Suppressor macrophage (primary cell): ENCODE results near the gene POLR2E.
"Not testable (repeated sequence)": the region's sequence is repeated elsewhere in the genome, so short reads cannot be mapped to it uniquely, and the experiment has no call there.

Experiments
- DNase-seq, 4 experiments: peaks; one replicate each; pipeline ENCODE4 v3.0.0-alpha.2; 2020 to 2022

POLR2E gene

DNA sequence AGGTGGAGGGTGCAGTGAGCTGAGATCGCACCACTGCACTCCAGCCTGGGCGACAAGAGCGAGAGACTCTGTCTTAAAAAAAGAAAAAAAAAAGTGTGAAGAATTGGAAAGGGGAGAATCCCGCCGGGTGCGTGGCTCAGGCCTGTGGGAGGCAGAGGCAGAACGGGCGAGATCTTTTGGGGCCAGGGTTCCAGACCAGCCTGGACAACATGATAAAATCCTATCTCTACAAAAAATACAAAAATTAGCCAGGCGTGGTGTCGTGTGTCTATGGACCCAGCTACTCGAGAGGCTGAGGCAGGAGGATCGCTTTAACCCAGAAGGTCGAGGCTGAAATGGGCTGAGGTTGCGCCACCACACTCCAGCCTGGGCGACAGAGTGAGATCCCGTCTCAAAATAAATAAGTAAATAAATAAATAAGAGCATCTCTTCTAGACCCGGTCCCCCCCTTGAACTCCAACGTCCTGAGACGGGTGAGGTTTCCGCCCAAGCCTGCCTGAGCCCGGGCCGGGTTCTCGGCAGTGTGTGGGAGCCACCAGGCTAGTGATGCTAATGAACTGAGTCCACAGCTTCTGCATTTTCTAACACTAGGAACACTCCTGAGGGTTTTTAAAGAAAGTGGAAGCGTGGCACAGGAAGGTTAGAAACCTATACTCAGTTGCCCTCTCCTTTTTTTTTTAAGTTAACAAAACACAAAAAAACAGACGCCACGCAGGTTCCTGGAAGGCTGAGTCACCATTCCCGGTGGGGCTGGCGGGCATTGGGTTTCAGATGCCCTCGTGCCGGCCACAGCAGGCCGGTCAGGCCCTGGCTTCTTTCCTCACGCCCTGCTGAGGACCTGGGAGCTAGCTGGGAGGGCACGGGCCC, 30.7 kb upstream of the POLR2E start:
- peak in 1 of 4 experiments; percentile 39 for DNase-seq

DNA sequence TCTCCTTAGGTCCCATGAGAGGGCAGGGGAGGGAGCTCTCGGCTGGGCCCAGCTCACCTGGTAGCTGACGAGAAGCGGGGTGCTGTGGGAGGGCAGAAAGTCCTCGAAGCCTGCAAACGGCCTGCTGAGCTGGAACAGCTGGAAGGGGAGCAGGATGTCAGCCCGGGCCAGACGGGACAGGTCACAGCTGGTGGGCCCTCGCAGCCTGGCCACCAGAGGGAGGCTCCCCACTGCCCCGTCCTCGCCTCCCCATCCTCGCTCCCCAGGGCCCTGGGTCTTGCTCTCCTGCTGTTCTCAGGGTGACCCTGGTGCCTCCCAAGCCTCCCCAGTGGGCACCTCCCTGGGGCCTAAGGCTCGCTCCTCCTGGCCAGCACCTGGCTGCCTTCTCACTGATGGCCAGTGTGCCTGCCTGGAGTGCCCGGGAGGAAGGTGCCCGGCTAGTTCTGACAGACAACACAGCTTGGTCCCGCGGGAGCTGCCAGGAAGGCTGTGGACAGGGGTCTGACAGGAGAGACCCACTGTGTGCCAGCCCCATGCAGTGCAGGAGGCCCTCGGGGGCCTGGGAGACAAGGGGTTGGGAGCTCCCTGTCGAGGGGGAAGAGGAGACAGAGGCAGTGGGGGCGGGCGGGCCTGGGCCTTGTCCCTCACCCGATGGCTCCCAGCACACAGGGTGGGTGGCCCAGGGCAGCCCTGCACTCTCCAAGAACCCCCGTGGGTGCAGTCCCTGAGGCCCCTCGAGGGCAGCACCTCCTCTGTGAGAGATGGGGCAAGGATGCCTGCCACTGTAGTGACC, 28.9 kb upstream of the POLR2E start:
- DNase-seq = no peak

DNA sequence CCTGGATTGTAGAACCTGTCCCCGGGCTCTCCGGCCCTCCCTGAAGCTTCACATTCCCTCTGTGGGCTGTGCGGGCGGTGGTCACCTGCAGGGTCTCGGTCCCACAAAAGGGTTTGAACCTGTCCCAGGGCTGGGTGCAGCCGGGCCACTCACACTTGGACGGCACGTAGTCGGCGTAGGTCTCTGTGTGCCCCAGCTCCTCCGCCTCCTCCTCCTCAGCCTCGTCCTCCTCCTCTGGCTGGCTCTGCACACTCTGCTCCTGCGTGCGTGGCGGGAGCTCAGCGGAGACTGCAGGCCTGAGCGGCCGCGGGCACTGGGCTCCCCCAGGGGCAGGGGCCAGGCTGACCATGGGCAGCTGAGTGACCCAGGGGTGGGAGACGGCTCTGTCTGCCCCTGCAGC, 28.2 kb upstream of the POLR2E start:
- no peak for DNase-seq

DNA sequence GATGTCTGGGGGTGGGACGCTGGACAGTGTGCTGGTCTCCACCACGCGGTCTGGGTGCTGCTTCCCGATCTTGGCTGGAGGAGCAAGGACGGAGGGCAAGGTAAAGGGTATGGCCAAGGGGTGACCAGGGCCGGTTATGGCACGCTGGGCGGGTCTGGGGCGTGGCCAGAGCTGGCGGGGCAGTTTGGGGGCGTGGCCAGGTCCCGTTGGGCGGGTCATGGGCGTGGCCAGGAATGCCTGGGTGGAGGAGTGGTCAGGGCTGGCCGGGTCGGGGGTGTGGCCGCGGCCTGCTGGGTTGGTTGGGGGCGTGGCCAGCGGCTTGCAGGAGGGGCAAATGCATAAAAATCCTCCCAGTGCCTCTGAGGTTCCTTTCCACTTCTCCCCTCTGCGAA, 27.8 kb upstream of the POLR2E start:
- peak; percentile 71 to 85 (median 71) for DNase-seq

DNA sequence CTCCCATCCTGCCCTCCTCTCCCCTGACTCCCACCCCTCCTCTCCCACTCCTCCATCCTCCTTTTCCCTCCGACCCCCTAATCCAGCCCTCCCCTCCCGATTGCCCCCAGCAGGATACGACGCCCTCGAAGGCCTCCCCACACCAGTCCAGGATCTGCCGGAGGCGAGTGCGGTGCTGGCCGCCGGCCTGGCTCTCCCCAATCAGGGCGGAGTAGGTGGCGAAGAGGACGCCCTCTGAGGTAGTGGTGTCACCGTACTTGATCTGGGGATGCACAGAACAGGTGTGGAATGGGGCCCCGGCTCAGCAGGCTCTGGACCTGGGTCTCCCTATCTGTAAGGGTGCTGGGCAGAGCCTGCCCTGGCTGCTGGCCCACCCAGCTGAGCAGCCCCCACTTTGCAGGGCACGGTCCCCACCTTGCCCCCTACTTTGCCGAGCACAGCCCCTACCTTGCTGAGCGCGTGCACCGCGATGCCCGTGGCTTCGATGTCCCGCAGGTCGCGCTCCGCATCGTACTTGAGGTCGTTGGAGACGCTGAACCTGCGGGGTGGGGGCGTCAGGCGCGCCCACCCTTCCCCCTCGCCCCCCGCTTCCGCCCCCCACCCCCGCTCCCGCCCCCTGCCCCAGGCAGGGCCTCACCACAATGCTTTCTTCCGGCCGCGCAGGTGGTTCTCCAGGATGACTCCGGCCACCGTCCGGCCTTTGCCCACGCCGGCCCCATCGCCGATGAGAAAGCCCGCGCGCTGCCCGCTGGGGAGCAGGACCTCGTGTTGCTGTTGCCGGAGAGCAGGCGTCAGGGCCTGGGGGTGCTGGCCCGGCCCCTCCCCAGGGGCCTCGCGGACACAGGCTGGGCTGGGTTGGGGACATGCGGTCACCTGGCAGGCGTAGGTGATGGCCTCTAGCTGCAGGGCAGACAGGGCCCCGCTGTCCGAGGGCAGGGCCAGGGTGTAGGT, 27.1 kb upstream of the POLR2E start:
- DNase-seq = no peak

DNA sequence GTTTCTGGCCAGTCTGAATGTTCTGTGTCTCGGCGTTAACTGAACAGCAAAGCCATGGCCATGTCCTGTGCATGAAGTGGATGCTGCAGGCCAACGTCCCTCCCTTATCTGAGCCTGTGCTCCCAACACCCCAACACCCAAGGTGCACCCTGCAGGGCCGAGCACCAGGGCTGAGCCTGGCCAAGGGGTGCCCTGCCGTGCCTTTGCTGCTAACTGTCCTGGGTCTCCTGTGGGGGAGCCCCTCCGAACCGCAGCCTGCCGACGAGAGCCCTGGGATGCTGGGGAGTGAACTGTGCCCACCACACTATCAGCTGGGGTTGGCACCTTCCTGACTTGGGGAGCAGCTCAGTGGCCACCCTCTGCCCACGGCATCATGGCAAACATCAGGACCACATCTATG, 26.2 kb upstream of the POLR2E start:
- DNase-seq = no peak

DNA sequence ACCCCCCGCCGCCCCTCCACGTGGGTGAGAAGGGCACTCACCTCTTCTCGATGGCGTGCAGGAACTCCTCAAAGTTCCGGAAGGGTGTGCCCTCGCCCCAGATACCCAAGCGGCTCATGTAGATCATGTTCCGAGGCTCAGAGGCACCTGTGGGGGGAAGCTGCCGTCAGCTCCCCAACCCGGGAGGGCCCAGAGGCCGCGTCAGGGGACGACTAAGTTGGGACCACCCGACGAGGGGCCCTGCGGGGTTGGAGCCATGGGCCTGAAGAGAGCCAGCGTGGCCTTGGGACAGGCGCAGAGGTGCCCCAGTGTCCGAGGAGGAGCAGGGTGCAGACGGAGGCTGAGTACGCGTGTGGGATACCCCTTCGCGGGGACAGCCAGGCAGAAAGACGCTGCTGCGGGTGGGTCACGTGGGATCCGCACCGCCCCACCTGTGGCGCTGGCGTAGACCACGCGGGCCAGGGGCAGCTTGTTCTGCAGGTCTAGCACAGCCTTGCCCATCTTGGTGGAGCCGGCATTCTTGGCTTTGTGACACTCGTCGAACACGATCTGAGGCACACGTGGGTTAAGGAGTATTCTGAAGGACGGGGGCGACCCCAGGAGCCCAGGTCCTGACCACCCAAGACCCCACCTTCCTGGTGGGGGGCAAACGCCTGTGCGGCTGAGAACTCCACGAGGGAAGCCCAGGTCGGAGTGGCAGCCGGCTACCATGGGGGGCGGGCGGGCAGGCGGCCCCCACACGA, 24.5 kb upstream of the POLR2E start:
- no peak for DNase-seq

DNA sequence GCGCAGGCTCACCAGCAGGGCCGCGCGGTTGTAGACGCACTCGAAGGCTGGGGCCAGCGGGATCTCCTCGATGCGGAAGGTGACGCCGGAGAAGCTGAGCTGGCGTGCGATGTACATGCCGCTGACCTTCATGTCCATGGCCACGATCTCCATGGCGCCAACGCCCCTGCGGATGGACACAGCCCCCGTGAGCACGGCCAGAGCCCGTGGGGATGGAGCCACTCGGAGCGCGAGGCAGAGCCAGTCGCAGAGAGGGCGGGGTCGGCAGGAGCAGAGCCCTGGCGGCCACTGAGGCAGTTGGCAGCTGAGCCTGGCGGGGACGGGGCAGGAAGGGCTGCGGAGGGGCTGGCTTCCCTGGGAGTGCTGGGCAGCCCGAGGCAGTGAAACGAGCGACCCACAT, 23.8 kb upstream of the POLR2E start:
- DNase-seq = no peak

DNA sequence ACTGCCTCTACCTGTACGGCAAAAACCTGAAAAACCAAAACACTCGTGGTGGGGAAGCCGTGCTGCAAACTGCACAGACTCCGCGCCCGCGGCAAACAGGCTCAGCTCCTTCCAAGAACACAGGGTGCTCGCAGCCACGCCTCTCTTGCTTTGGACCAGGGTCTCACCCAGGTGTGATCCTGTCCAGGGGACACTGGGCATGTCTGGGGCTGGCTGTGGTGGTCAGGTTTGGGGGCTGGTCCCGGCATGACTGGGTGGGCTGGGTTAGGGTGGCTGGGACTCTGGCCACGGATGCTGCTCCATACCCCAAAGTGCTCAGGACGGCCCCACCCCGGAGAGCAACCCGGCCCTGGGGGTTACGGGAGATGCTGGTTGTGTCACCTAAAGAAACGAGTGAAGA, 22.5 kb upstream of the POLR2E start:
- DNase-seq = no peak

DNA sequence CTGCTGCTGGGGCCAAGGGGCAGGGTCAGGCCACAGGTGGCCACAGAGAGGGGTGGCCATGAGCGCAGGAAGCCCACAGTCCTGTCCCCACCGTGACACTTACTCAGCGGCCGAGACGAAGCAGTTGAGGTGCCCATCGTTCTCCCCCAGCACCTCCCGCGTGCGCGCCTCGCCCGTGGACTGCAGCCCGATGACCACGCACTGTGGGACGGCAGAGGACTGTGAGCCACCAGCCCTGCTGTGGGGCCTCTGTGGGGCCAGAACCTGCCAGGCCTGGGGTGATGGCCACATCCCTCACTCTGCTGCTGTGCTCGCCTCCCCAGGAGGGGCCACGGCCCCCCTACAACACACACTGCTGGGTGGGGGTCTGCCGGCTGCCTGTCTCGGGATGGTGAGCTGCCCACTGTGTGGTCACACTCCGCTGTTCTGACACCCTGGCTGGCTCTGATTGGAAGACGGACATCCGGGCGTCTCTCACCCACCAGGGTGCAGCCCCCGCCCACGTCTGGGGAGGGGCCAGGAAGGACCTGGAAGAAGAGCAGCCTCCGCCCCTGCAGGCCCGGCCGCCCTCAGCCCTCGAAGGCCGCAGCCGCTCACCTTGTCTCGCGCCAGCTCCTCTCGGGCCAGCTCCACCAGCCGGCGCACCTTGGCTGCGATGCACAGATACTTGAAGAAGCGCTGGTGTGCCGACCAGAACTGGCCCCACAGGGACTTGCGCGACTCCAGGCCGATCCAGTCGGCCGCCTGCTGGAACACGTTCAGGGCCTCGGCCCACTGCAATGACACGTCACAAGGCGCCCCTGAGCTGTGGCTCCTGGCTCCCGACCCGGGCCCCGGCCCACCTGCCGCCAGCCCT, 21.8 kb upstream of the POLR2E start:
- DNase-seq = no peak

DNA sequence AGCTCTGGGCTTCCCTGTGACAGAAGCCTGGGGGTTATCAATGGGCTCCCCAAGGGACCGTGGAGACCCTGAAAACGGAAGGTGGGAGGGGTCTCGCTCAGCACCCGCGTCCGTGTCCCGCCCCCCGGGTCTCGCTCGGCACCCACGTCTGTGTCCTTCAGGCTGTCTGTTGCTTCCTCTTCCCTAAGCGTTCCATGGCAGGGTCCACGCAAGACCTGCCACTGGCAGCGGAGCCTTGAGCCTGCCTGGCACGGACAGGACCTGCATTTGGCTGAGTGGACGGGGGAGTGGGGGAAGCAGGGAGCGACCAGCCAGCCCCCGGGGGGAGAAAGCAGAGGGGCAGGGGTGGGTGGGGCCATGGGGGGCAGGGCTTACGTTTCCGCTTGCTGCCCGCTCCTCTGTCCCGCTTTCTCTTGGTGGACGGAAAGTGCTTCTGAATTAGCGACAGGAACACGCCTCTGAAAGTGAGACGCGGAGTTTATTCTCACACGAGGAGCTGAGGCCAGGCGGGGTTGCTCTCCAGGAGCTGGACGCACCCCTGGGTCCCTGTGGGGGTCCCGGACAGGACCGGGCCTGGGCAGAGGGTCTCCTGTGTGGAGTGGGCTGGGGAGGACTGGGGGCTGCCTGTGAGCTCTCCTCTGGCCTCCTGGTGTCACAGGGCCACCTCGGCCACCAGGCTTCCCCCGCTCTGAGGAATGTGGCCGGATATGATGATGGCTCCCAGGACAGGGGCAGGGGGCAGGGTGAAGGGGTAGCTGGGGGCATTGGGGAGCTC, 20.7 kb upstream of the POLR2E start:
- DNase-seq = no peak

DNA sequence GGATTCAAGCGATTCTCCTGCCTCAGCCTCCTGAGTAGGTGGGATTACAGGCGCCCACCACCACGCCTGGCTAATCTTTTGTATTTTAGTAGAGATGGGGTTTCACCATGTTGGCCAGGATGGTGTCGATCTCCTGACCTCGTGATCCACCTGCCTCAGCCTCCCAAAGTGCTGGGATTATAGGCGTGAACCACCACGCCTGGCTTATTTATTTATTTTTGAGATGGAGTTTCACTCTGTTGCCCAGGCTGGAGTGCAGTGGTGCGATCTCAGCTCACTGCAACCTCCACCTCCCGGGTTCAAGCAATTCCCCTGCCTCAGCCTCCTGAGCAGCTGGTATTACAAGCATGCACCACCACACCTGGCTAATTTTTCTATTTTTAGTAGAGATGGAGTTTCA, 19.6 kb upstream of the POLR2E start:
- not testable (repeated sequence) for DNase-seq

DNA sequence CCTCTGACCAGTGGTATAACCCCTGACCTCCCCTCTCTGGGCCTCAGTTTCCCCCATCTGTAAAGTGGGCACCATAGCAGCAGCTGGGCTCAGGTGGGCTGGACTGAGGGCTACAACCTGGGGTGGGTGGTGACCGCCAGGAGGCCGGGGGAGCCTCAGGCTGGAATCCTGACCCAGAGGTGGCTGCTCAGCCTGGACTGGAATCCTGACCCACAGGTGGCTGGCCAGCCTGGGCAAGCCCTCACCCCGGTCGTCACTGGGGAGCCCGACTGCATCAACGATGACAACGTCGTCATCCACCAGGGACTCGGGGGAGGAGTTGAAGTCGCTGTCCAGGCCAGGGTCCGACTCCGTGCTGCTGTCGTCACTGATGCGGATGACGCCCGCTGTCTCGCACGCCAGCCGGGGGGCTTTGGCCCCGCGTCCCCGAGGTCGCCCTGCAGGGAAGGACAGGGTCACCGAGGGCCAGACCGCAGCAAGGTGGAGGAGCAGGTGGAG, 18.9 kb upstream of the POLR2E start:
- no peak for DNase-seq

DNA sequence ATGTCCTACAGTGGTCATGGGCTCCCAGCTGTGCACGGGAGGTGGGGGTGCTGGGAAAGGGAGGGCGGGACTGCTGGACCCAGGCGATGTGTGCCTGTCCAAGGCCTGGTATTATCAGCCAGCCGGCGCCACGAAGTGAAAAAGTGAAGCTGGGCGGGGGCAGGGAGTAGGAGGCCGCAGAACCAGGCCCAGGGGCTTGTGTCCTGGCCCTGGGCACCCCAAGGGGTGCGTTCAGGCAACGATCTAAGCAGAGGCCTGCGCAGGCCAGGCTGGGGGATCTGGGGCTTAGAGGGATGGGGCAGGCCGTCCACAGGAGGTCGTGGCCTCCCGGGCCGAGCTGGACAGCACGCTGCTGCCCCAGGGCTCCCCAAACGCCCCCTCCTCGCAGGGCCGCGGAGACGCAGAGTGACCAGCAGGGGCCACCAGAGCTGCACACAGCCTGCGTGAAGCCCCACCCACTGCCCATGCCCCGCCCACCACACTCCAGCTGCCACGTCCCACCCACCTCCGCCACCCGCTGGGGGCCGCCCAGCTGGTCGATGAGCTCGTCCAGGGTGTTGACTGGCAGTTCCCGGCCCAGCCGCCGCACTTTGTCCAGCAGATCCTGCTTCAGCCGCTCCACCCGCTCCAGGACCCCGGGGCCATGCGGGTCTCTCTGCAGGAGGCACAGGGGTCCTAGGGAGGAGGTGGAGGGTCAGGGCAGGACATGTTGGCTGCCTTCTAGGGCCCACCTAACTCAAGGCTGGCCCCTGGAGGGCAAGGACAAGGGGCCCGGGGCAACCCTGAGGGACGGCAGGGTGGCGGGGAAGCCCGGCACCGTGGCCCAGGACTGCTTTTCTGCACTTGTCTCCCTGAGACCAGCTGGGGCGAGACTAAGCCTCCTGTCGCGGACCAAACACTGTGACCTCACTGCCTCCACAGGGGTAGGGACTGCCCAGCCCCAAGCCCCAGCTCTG, 18.1 kb upstream of the POLR2E start:
- DNase-seq = peak; percentile 94 to 97 (median 96)

DNA sequence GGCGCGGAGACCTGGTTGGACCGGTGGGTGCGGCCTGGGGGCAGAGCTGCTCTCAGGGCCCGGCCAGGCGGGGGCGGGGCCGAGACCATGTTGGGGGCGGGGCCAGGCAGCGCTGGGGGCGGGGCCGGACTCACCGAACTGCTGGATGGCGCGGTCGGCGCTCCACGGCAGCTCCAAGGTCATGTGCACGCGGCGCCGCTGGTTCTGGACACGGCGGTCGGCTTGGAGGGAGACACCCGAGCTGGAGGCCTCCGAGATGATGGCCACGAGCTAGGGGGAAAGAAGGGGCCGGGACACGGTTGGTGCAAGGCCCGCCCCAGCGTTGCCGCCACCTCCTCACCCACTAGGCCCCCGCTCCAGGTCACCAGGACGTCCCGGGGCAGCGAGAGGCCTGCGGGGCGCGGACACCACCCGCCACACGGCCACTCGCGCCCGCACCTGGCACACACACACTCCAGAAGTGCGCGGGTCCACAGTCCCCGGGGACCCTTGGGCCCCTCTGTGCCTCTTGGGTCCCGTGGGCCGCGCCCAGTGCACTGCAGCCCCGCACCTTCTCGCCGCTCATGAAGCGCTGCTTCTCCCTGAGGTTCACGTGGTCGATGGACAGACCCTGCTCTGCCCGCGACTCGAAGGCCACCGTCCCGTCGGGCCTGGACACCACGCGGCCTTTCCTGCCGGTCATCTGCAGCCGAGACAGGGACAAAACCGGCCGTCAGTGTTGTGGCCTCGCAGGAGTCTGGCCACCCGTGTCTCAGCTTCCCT, 17.3 kb upstream of the POLR2E start:
- DNase-seq = no peak

DNA sequence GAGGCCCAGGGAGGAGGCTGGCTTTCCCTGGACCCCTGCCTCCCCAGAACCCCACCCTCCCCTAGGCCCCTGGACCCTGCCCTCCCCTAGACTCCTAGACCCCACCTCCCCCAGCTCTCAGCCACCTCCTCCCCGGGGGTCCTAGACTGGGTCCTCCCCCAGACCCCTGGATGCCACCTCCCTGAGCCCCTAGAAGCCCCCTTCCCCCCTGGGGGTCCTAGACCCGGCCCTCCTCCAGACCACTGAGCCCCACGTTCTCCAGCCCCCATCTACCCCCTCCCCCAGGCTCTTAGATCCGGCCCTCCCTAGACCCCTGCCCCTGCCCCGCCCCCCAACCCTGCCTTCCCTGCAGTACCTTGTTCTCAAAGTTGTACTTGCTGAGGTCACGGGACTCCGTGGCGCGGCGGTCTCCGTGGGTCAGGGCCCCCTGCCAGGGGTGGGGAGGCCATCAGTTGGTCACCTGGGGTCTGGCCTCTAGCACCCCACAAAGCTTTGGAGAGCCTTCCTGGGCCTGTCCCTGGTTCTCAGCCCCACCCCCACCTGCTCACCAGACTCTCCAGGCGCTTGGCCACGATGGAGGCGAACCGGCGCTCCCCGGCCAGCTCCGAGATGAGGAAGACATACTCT, 16.6 kb upstream of the POLR2E start:
- no peak for DNase-seq

DNA sequence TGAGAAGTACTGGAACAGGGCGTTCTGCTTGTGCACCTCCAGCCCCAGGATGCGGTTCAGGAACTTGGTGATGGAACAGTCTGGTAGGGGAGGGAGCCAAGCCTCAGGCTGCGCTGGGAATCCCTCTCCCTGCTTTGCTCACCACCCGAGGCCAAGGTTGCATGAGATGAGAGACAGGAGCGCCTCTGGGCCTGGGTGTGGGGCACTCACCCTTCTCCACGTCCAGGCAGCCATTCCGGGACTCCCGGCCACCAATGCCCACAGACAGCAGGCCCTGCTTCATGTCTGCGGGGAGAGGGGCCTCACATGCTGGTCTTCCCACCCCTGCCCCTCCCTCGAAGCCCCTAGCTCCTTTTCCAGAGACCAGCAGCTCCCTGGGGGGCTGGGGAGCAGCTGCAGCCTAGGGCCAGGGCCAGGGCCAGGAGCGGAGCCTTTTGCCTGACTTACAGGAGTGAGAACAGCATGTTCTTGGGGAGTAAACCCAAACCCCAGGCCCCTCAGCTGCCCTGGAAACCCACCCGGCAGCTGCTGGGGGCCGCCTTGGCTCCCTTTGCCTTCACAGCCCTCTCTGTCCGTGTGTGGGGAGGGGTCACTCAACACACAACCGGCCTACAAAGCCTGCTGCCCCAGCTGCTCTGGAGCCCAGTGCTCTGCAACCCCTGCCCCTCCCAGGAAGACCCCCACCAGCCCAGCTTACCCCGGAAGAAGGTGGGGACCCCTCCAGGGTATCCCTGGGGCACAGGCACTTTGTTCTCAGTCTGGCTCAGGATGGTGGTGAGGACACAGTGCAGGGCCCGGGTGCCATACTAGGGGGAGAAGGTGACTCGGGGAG, 15.8 kb upstream of the POLR2E start:
- DNase-seq = no peak
